HEK293 (cell line): Measurements from ENCODE around the gene CCDC30.

Experiments used
- CTCF ChIA-PET: fragments of 350-600 bp; formaldehyde crosslinking; extraction: SDS; loops from one replicate; lab custom pipeline; 2021; ENCODE audit warnings: antibody characterized with exemption; lab: Yijun Ruan, JAX
- POLR2A ChIA-PET: fragments of 300-600 bp; formaldehyde crosslinking; extraction: SDS; loops from one replicate; lab custom pipeline; 2020; ENCODE audit warnings: antibody characterized with exemption, inconsistent platforms; lab: Yijun Ruan, JAX
- H3K27ac ChIP-seq: fragments of 200-500 bp; sonication (Bioruptor generic); 2 replicates; pipeline ENCODE4 v1.5.1; 2014; ENCODE audit warnings: low read depth, low read length, control low read depth, inconsistent platforms; ENCODE audit errors: extremely low read depth
- H3K36me3 ChIP-seq, 2 experiments: fragments of 200-500 bp in 1 of 2; sonication (Bioruptor generic) in 1 of 2; 1 replicate in 1 of 2; 2 replicates in 1 of 2; pipeline ENCODE4 v1.5.1; 2014 to 2017; ENCODE audit warnings: inconsistent platforms in 2 of 2, low read length in 2 of 2; ENCODE audit not compliant: control insufficient read depth in 2 of 2, insufficient read depth in 1 of 2
- H3K4me1 ChIP-seq: fragments of 200-500 bp; sonication (Bioruptor generic); 2 replicates; pipeline ENCODE4 v1.5.1; 2014; ENCODE audit warnings: mild to moderate bottlenecking, low read length, inconsistent platforms; ENCODE audit not compliant: control insufficient read depth, insufficient read depth
- H3K4me3 ChIP-seq: 2 replicates; pipeline ENCODE4 v1.5.1; 2011; ENCODE audit warnings: low read depth, mild to moderate bottlenecking, control low read depth, low read length, moderate library complexity
- H3K9me3 ChIP-seq: fragments of 200-500 bp; sonication (Bioruptor generic); 2 replicates; pipeline ENCODE4 v1.5.1; 2014; ENCODE audit warnings: low read depth, low read length, inconsistent platforms; ENCODE audit not compliant: control insufficient read depth, insufficient read depth
- EGR2 ChIP-seq: fragments of 450-650 bp; formaldehyde crosslinking; IDR thresholded peaks from 2 replicates; pipeline ENCODE4 v1.5.1; 2016; ENCODE audit warnings: low read depth, missing biosample characterization, missing genetic modification characterization
- GFI1B ChIP-seq: fragments of 450-650 bp; formaldehyde crosslinking; IDR thresholded peaks from 2 replicates; pipeline ENCODE4 v1.5.1; 2016; ENCODE audit warnings: missing biosample characterization, missing genetic modification characterization
- HOXA7 ChIP-seq: sonication (generic); formaldehyde crosslinking; IDR thresholded peaks from 2 replicates; pipeline ENCODE4 v1.8.1; 2022; ENCODE audit warnings: missing genetic modification reagents, borderline replicate concordance
- PRDM1 ChIP-seq: fragments of 450-650 bp; formaldehyde crosslinking; IDR thresholded peaks from 2 replicates; pipeline ENCODE4; 2016; ENCODE audit warnings: missing biosample characterization, missing genetic modification characterization
- ZNF211 ChIP-seq: fragments of 450-650 bp; formaldehyde crosslinking; IDR thresholded peaks from 2 replicates; pipeline ENCODE4 v1.5.1; 2016; ENCODE audit warnings: low read depth, missing biosample characterization, missing genetic modification characterization
- ZNF37A ChIP-seq: fragments of 450-650 bp; IDR thresholded peaks from 2 replicates; pipeline ENCODE4 v1.5.1; 2018; ENCODE audit warnings: missing biosample characterization, missing genetic modification characterization
- ZNF473 ChIP-seq: fragments of 450-650 bp; formaldehyde crosslinking; IDR thresholded peaks from 2 replicates; pipeline ENCODE4 v1.5.1; 2017; ENCODE audit warnings: missing biosample characterization, missing genetic modification characterization
- ZNF521 ChIP-seq: fragments of 450-650 bp; formaldehyde crosslinking; IDR thresholded peaks from 2 replicates; pipeline ENCODE4 v1.5.1; 2017; ENCODE audit warnings: missing biosample characterization, mild to moderate bottlenecking, missing genetic modification characterization
- ZNF549 ChIP-seq: fragments of 450-650 bp; IDR thresholded peaks from 2 replicates; pipeline ENCODE4 v1.5.1; 2018; ENCODE audit warnings: missing biosample characterization, missing genetic modification characterization, mild to moderate bottlenecking, inconsistent platforms, moderate library complexity
- ZNF558 ChIP-seq: fragments of 450-650 bp; formaldehyde crosslinking; IDR thresholded peaks from 2 replicates; pipeline ENCODE4 v1.5.1; 2016; ENCODE audit warnings: missing biosample characterization, missing genetic modification characterization
- ZNF571 ChIP-seq: fragments of 450-650 bp; formaldehyde crosslinking; IDR thresholded peaks from 2 replicates; pipeline ENCODE4 v1.5.0; 2017; ENCODE audit warnings: missing biosample characterization, missing genetic modification characterization
- ZNF585B ChIP-seq: fragments of 450-650 bp; formaldehyde crosslinking; IDR thresholded peaks from 2 replicates; pipeline ENCODE4 v1.5.1; 2016; ENCODE audit warnings: missing biosample characterization, missing genetic modification characterization
- ZNF600 ChIP-seq: fragments of 450-650 bp; formaldehyde crosslinking; IDR thresholded peaks from 2 replicates; pipeline ENCODE4 v1.5.1; 2016; ENCODE audit warnings: missing biosample characterization, missing genetic modification characterization
- ZNF623 ChIP-seq: fragments of 450-650 bp; formaldehyde crosslinking; IDR thresholded peaks from 2 replicates; pipeline ENCODE4 v1.5.1; 2016; ENCODE audit warnings: missing biosample characterization, missing genetic modification characterization
- ZNF660 ChIP-seq: fragments of 450-650 bp; IDR thresholded peaks from 2 replicates; pipeline ENCODE4 v1.5.1; 2018; ENCODE audit warnings: missing biosample characterization, mild to moderate bottlenecking, missing genetic modification characterization
- ZNF792 ChIP-seq: fragments of 450-650 bp; formaldehyde crosslinking; IDR thresholded peaks from 2 replicates; pipeline ENCODE4 v1.5.1; 2016; ENCODE audit warnings: missing biosample characterization, missing genetic modification characterization
- TF ChIP-seq, protein P1 (sequence below): fragments of 450-650 bp; formaldehyde crosslinking; IDR thresholded peaks from 2 replicates; pipeline ENCODE4 v1.5.1; 2016; ENCODE audit warnings: missing biosample characterization, missing genetic modification characterization
- TF ChIP-seq, protein P2 (sequence below): IDR thresholded peaks from 2 replicates; pipeline ENCODE4 v1.6.1; 2011; ENCODE audit warnings: mild to moderate bottlenecking, low read depth, low read length, borderline replicate concordance
- TF ChIP-seq, protein P3 (sequence below): fragments of 450-650 bp; formaldehyde crosslinking; IDR thresholded peaks from 2 replicates; pipeline ENCODE4 v1.5.1; 2016; ENCODE audit warnings: missing biosample characterization, missing genetic modification characterization
- TF ChIP-seq, protein P4 (sequence below): fragments of 450-650 bp; formaldehyde crosslinking; IDR thresholded peaks from 2 replicates; pipeline ENCODE4 v1.5.1; 2016; ENCODE audit warnings: missing biosample characterization, missing genetic modification characterization
- TF ChIP-seq, protein P5 (sequence below): fragments of 450-650 bp; formaldehyde crosslinking; IDR thresholded peaks from 2 replicates; pipeline ENCODE4 v1.5.1; 2017; ENCODE audit warnings: missing biosample characterization, missing genetic modification characterization

CCDC30 gene

DNA sequence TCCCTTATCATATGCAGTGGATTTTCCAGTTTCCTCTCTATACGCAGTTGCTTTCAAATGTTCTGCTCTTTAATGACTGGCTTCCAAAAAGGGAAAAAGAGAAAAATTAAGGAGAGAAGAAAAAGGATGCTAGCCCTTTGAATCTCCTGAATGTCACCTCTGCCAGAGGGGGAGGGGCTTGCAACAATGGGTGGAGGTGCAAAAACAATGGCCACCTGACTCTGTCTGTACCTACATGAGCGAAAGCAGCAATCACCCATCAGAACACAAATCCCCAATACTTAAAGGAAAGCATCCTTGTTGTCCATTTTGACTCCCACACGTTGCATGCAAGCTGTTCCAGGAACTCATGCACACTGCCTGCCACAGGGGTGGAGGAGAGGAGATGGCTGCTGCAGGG lies 61.2 kb downstream of the CCDC30 start:
- ChIA-PET POLR2A (no interaction called here), CTCF (no interaction called here)
- Histone ChIP-seq H3K27ac (no peak overlapping the region), H3K36me3 (no peaks in the 10 kb centered on the region), H3K4me1 (no peaks in the 10 kb centered on the region), H3K9me3 (no peaks in the 10 kb centered on the region), H3K4me3 (no peak overlapping the region)
- TF ChIP-seq ZNF211 (tag by site-specific recombination) (no peak), ZNF521 (no peak)

DNA sequence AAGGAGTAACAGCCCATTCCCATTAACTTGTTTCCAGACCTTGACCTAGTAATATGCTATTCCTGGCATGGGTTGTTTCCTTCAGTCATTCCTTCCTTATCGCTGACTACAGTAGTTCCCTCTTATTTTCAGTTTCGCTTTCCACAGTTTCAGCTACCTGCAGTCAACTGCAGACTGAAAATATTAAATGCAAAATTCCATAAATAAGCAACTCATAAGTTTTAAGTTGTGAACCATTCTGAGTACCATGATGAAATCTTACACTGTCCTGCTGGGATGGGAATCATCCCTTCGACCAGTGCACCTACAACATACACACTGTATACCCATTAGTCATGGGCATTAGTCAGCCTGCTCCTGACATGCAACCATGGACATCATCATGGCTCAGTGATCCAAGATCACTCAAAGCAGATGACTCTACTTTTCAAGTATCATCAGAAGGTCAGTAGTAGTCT lies 66.7 kb downstream of the CCDC30 start:
- Histone ChIP-seq H3K4me1 (no peaks in the 10 kb centered on the region), H3K27ac (no peak overlapping the region), H3K36me3 (no peaks in the 10 kb centered on the region), H3K9me3 (no peaks in the 10 kb centered on the region), H3K4me3 (no peak overlapping the region)
- POLR2A ChIA-PET = no interaction called here
- no peak for TF ChIP-seq ZNF792 (tag by site-specific recombination)
- TF ChIP-seq, protein P1, sequence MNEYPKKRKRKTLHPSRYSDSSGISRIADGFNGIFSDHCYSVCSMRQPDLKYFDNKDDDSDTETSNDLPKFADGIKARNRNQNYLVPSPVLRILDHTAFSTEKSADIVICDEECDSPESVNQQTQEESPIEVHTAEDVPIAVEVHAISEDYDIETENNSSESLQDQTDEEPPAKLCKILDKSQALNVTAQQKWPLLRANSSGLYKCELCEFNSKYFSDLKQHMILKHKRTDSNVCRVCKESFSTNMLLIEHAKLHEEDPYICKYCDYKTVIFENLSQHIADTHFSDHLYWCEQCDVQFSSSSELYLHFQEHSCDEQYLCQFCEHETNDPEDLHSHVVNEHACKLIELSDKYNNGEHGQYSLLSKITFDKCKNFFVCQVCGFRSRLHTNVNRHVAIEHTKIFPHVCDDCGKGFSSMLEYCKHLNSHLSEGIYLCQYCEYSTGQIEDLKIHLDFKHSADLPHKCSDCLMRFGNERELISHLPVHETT (tag by site-specific recombination) = no peak
- no peak for TF ChIP-seq ZNF37A (tag by site-specific recombination)
- TF ChIP-seq ZNF473 = no peak
- TF ChIP-seq ZNF571 = no peak
- no peak for TF ChIP-seq PRDM1 (tag by site-specific recombination)
- no peak for TF ChIP-seq ZNF558 (tag by site-specific recombination)
- no peak for TF ChIP-seq ZNF549
- TF ChIP-seq HOXA7 = no peak
- no peak for TF ChIP-seq ZNF585B (tag by site-specific recombination)
- TF ChIP-seq, protein P2, sequence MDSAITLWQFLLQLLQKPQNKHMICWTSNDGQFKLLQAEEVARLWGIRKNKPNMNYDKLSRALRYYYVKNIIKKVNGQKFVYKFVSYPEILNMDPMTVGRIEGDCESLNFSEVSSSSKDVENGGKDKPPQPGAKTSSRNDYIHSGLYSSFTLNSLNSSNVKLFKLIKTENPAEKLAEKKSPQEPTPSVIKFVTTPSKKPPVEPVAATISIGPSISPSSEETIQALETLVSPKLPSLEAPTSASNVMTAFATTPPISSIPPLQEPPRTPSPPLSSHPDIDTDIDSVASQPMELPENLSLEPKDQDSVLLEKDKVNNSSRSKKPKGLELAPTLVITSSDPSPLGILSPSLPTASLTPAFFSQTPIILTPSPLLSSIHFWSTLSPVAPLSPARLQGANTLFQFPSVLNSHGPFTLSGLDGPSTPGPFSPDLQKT = no peak
- TF ChIP-seq, protein P3, sequence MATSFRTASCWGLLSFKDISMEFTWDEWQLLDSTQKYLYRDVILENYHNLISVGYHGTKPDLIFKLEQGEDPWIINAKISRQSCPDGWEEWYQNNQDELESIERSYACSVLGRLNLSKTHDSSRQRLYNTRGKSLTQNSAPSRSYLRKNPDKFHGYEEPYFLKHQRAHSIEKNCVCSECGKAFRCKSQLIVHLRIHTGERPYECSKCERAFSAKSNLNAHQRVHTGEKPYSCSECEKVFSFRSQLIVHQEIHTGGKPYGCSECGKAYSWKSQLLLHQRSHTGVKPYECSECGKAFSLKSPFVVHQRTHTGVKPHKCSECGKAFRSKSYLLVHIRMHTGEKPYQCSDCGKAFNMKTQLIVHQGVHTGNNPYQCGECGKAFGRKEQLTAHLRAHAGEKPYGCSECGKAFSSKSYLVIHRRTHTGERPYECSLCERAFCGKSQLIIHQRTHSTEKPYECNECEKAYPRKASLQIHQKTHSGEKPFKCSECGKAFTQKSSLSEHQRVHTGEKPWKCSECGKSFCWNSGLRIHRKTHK = no peak
- CTCF ChIA-PET = no interaction called here

DNA sequence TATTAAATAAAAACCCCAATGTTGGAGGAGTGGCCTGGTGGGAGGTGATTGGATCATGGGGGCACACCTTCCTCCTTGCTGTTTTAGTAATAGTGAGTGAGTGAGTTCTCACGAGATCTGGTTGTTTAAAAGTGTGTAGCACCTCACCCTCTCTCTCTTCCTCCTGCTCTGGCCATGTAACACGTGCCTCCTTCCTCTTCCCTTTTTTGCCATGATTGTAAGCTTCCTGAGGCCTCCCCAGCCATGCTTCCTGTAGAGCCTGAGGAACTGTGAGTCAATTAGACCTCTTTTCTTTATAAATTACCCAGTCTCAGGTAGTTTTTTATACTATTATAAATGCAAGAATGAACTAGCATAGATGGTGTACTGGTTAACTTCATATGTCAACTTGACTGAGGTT lies 68.0 kb downstream of the CCDC30 start:
- Histone ChIP-seq H3K9me3 (no peaks in the 10 kb centered on the region), H3K27ac (no peak overlapping the region), H3K4me3 (no peak overlapping the region), H3K36me3 (no peaks in the 10 kb centered on the region), H3K4me1 (no peaks in the 10 kb centered on the region)
- ChIA-PET POLR2A (no interaction called here), CTCF (interaction anchor here (0.5 kb wide), 1 partner anchor 20 kb away, joined by 3 read pairs; no protein-coding TSS in a partner anchor)
- no peak for TF ChIP-seq ZNF600 (tag by site-specific recombination)
- no peak for TF ChIP-seq GFI1B (tag by site-specific recombination)
- TF ChIP-seq, protein P4, sequence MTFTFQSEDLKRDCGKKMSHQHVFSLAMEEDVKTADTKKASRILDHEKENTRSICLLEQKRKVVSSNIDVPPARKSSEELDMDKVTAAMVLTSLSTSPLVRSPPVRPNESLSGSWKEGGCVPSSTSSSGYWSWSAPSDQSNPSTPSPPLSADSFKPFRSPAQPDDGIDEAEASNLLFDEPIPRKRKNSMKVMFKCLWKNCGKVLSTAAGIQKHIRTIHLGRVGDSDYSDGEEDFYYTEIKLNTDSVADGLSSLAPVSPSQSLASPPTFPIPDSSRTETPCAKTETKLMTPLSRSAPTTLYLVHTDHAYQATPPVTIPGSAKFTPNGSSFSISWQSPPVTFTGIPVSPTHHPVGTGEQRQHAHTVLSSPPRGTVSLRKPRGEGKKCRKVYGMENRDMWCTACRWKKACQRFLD (tag by site-specific recombination) = no peak
- TF ChIP-seq, protein P5, sequence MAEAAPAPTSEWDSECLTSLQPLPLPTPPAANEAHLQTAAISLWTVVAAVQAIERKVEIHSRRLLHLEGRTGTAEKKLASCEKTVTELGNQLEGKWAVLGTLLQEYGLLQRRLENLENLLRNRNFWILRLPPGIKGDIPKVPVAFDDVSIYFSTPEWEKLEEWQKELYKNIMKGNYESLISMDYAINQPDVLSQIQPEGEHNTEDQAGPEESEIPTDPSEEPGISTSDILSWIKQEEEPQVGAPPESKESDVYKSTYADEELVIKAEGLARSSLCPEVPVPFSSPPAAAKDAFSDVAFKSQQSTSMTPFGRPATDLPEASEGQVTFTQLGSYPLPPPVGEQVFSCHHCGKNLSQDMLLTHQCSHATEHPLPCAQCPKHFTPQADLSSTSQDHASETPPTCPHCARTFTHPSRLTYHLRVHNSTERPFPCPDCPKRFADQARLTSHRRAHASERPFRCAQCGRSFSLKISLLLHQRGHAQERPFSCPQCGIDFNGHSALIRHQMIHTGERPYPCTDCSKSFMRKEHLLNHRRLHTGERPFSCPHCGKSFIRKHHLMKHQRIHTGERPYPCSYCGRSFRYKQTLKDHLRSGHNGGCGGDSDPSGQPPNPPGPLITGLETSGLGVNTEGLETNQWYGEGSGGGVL (tag by site-specific recombination) = no peak
- TF ChIP-seq, protein P1 (tag by site-specific recombination) = no peak
- TF ChIP-seq EGR2 (tag by site-specific recombination) = no peak
- TF ChIP-seq ZNF660 (tag by site-specific recombination) = no peak
- no peak for TF ChIP-seq ZNF623 (tag by site-specific recombination)
